CD4-positive, alpha-beta T cell treated with Interleukin-4 for 1 hour (primary cell): ENCODE measurements around the gene LRRC23.
"Not testable (repeated sequence)": the region's sequence is repeated elsewhere in the genome, so short reads cannot be mapped to it uniquely, and the experiment has no call there.

Source experiments
- DNase-seq, 2 donors: peaks; one replicate each; pipeline ENCODE4 v3.0.0-alpha.2; 2020 to 2022

LRRC23 gene

DNA sequence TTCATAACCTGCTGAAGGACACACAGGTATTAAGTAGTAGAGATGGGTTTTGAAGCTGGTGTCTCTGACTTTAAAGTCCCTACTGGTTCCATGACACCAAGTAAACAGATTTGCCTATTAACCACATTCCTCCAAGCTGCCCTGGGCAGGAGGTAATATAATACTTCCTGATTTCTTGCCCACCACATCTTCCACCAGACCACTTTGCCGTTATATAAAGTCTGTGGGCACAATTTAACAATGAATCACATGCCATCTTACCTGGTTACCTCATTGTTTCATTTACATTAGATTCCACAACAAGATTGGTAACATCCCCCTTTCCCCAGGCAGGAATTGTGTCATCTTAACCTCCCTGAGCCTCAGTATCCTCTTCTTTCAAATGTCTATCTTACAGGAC lies 900 bp upstream of the LRRC23 start:
- DNase-seq, result no peak

DNA sequence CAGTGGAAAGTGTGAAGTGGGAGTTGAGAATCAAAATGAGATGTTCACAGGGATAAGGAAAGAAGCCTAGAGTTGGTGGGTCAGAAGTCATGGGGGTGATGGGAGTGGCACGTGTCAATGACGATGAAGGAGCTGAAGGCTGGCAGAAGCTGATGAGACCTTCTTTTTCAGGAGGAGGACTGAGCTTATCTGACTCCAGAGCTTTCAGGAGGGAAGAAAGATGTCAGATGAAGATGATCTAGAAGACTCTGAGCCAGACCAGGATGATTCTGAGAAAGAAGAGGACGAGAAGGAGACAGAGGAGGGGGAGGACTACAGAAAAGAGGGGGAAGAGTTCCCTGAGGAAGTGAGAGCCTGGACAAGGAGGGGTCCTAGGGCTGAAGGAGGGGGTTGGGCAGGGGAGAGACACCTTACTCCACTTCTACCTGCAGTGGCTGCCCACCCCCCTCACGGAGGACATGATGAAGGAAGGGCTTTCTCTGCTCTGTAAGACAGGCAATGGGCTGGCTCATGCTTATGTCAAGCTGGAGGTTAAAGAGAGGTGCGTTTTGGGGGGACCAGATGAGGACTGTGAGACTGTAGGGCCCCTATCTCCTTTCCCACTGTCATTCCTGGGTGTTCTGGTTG lies 905 bp downstream of the LRRC23 start:
- DNase-seq, result no peak

DNA sequence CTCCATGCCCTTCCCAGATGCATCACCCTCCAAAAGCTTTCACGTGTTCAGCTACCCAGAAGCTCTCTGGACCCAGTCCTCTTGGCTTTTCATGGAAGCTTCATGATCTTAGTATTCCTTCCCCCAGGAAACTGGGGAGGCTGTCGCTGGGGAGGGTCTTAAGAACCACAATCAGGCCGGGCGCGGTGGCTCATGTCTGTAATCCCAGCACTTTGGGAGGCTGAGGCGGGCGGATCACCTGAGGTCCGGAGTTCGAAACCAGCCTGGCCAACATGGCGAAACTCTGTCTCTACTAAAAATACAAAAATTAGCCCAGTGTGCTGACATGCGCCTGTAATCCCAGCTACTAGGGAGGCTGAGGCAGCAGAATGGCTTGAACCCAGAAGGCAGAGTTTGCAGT lies 3.5 kb downstream of the LRRC23 start:
- DNase-seq, result not testable (repeated sequence)

DNA sequence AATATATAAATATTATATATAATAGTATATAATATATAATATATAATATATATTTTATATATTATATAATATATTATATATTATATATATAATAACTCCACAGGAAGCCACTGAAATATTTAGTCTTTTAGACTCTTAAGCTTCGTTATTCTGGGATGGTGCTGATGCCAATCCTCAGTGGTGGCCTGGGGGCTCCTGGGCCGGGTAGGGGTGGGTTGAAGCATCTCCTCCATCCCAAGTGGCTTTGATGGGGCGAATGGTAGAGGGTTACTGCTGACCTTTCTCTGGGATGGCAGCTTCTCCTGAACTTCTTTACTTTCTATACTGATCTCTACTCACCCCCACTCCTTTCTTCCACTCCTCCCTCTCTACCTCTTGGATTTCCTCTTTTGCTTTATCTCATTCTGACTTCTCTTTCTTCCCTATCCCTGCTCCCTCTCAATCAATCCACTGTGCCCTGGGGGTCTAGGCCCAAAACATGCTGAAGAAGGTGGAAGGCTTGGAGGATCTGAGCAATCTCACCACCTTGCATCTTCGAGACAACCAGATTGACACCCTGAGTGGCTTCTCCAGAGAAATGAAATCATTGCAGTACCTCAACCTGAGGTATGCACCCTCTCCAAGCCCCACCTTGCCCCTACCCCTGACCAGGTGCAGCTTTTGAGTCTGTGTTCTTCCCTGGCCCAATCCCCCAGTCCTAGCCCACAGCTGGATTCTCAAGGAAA lies 5.0 kb downstream of the LRRC23 start:
- no peak for DNase-seq

DNA sequence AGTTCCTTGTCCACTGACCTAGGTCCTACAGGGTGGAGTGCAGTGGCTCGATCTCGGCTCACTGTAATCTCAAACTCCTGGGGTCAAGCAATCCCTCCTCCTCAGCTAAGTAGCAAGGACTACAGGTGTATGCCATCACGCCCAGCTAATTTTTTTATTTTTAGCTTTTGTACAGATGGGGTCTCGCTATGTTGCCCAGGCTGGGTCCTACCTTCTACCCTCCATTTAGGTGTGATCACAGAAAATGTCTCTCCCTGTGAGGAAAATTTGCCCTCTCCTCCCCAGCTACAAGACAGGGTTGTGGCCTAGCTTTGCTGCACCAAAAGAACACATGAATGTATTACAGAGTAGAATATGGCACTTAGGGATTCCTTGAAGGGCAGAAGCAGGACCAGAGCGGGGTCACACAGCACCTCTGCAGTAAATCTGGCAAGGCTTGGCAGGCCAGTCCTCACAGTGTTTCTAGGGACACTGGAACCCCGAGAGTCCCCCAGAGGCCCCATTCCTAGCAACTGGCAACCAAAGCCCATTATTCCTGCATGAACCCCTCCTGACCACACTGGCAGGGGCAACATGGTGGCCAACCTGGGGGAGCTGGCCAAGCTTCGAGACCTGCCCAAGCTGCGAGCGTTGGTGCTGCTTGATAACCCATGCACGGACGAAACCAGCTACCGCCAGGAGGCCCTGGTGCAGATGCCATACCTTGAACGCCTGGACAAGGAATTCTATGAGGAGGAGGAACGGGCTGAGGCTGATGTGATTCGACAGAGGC lies 7.7 kb downstream of the LRRC23 start:
- no peak for DNase-seq

DNA sequence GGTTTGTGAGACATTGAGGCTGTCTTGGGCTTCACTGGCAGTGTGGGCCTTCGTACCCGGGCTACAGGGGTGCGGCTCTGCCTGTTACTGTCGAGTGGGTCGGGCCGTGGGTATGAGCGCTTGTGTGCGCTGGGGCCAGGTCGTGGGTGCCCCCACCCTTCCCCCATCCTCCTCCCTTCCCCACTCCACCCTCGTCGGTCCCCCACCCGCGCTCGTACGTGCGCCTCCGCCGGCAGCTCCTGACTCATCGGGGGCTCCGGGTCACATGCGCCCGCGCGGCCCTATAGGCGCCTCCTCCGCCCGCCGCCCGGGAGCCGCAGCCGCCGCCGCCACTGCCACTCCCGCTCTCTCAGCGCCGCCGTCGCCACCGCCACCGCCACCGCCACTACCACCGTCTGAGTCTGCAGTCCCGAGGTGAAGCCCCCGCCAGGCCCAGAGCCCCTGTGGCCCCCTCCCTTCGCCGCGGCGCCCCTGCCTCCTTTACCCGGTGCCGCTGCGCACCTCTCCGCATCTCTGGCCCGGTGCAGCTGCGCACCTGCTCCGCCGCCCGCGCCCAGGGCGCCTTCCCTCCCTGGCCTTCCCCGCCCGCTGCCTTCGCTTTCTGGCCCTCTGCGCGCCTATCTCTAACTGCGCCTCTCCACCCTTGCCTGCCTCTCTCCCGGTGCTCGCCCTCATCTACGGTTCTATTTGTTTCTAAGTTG lies 9.8 kb downstream of the LRRC23 start, which contains the start of gene ENO2:
Gene ENO2 (plus strand): TSS at position 335 of the 701 bp plus-strand sequence. CDS start 1,253 bp downstream, outside the sequence.
- DNase-seq, result peak; percentile 85 to 86

DNA sequence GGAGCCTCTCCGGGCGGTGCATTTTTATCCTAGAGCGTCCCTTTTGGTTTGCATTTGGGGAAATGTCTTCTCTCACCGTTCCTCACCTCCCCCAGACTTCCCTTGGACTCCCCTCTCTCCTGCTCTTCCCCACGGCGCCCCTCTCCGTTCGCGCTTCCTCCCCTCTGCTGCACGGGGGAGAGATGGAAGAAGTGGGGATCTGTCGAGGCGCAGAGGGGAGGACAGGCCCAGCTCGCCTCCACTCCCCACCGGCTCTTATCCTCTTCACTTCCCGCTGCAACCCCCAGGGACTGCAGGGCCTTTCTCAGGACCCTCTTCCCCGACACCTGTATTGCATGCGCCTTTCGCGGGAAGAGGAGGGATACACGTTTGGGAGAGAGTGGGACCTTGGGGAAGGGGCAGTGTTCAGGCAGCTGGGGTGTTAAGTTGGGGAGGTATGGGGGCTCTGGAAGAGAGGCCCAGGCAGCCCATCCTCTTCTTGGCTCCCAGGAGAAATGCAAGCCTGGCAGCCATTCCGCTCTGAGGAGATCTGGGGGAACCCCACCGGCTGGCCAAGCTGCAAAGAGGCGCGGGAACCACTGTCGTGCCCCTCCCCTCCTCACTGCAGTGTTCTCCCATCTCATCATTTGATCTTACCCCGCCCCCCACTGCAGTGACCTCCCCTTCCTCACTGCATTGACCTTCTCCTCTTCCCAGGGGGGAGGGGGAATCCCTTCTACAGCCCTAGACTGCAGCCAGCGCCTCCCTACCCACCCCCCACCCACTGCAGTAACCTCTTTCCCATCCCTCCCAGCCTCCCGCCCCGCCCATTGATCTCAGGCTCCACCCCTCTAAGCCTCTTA lies 10.5 kb downstream of the LRRC23 start:
- DNase-seq, result no peak

DNA sequence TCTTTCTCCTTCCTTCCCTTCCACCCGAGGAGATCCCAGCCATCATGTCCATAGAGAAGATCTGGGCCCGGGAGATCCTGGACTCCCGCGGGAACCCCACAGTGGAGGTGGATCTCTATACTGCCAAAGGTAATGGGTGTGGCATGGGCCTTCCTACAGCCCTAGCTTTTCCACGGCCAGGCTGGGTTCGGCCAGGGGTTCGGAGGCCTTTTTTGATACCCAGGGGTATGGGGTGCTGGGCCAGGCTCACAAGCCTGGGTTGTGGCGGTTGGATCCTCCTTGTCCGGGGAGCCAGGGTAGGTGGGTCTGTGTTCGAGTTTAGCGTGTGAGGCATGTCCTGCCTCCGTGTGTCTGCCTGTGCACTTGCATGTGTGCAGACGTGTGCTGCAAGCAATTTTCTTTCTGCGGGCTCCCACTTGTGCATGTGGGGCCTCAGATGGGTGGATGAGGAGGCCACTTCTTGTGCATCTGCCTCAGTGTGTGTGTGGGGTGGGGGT lies 11.2 kb downstream of the LRRC23 start:
- DNase-seq, result no peak

DNA sequence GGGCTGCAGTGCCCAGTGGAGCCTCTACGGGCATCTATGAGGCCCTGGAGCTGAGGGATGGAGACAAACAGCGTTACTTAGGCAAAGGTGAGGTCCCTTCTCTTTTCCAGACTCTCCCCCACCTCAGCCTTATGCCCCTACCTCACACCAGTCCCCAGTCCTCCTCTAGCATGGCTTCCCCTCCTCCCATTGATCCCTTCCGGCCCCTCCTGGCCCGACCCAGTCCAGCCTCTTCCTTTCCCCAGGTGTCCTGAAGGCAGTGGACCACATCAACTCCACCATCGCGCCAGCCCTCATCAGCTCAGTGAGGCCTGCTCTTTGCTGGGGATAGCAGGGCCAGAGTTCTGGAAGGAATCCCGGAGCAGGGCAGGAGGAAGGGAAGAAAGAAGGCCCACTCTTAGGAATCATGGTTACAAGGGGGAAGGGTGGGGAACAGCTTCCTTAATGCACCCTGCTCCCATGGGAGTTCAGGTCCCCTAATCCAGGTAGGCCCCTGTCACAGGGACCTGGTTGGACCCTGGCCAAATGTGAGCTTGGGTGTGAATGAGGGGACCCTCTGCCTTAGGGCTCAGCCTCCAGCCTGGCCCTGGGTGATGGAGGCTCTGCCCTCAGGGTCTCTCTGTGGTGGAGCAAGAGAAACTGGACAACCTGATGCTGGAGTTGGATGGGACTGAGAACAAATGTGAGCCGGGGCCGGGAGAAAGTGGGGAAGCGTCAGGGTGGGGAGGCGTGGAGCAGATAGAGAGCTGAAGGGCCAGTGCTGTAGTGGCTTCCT lies 12.0 kb downstream of the LRRC23 start:
- DNase-seq, result no peak

DNA sequence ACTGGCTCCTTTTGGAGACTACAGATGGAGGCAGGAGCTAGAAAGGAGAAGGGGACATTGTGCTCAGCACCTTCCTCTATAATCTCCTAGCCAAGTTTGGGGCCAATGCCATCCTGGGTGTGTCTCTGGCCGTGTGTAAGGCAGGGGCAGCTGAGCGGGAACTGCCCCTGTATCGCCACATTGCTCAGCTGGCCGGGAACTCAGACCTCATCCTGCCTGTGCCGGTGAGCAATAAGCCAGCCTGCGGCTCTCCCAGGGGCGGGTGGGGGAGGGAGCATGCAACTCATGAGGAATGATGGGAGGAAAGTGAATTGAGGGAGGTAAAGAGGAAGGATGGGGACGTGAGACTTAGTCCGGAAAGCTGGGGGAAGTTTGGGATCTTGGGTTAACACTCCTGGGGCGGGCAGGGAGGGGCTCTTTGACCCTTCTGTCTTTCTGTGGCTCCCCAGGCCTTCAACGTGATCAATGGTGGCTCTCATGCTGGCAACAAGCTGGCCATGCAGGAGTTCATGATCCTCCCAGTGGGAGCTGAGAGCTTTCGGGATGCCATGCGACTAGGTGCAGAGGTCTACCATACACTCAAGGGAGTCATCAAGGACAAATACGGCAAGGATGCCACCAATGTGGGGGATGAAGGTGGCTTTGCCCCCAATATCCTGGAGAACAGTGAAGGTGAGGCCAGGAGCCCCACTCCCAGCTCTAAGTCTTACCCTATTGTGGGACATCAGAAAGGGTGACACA lies 13.0 kb downstream of the LRRC23 start:
- DNase-seq, result no peak

DNA sequence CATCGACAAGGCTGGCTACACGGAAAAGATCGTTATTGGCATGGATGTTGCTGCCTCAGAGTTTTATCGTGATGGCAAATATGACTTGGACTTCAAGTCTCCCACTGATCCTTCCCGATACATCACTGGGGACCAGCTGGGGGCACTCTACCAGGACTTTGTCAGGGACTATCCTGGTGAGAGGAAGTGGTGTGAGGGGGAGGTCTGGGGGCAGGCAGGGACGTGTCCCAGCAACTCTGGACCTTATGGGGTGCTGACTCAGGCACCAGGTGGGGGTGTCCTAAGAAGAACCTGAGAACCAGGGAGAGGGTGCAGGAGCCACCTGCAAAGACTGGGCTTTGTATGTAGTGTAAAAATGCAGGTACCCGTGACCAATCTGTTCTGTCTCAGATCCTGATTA lies 15.0 kb downstream of the LRRC23 start:
- DNase-seq, result no peak

DNA sequence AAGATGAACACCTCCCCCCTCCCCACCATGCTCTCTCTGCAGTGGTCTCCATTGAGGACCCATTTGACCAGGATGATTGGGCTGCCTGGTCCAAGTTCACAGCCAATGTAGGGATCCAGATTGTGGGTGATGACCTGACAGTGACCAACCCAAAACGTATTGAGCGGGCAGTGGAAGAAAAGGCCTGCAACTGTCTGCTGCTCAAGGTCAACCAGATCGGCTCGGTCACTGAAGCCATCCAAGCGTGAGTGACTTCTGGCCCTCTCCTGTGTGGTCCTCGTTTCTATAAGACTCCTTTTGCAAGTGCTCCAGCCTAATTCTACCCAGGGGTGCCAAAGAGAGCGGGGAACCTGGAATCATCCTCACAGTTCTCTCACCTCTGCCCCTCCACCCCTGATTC lies 16.9 kb downstream of the LRRC23 start:
- DNase-seq, result no peak

DNA sequence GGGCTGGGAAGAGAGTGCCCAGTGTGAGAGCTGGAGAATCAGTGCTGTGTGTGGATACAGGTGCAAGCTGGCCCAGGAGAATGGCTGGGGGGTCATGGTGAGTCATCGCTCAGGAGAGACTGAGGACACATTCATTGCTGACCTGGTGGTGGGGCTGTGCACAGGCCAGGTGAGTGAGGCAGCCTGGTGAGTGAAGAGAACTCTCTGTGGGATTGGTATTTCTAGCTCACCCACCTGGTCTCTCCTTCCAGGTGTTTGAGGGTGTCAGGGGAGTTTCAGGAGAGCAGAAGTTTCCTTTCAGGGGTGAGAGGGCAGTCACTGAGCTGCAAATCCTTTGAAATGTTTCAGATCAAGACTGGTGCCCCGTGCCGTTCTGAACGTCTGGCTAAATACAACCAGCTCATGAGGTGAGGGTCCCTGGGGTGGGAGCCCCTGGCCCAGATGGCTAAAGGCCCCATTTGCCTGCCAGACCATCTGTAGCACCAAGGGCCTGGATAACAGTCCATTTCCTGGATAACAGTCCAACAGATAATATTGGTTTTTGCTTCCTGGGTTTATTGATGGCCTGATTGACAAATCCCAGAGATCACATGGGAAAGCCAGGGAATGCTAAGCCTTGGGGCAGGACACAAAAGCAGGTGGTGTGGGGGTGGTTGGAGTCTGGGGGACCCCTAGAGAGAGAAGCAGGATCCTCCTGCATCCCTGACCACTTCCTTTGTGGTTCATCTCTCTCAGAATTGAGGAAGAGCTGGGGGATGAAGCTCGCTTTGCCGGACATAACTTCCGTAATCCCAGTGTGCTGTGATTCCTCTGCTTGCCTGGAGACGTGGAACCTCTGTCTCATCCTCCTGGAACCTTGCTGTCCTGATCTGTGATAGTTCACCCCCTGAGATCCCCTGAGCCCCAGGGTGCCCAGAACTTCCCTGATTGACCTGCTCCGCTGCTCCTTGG lies 17.6 kb downstream of the LRRC23 start:
- DNase-seq, result no peak

DNA sequence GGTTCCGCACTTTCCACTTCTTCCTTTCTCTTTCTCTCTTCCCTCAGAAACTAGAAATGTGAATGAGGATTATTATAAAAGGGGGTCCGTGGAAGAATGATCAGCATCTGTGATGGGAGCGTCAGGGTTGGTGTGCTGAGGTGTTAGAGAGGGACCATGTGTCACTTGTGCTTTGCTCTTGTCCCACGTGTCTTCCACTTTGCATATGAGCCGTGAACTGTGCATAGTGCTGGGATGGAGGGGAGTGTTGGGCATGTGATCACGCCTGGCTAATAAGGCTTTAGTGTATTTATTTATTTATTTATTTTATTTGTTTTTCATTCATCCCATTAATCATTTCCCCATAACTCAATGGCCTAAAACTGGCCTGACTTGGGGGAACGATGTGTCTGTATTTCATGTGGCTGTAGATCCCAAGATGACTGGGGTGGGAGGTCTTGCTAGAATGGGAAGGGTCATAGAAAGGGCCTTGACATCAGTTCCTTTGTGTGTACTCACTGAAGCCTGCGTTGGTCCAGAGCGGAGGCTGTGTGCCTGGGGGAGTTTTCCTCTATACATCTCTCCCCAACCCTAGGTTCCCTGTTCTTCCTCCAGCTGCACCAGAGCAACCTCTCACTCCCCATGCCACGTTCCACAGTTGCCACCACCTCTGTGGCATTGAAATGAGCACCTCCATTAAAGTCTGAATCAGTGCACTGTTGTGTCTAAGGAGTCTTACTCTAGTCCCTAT lies 18.5 kb downstream of the LRRC23 start:
- DNase-seq, result no peak

DNA sequence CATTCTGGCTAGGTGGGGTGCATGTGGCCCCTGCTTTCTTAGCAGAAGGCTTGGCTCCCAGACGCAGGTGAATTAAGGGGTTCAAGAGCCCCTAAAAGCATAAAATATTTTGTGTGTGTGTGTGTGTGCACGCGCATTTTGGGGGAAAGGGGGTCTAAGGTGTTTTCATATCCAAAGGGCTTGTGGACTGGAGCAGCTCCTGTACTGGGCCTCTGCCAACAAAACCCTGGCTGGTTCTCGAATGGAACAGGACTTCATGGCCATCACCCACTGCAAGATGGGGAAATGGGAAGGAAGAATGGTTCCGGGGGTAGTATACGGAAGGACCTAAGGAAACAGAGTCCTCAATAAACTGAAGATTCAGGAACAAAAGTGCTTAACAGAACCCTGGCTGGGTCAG lies 19.2 kb downstream of the LRRC23 start:
- no peak for DNase-seq

DNA sequence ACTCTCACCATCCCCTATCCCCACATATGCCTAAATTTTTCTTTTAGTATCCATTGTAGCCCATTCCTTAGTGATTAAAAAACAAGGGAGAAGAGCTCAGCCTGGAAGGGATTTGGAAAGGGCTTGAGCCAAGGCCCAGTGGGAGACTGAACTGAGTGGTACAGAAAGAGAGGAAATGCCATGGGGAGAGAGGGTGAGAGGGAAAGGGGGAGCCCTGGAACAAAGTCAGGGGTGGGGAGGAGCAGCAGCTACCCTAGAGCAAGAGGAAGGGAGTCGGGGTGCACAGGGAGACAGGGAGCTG lies 20.6 kb downstream of the LRRC23 start:
- no peak for DNase-seq

DNA sequence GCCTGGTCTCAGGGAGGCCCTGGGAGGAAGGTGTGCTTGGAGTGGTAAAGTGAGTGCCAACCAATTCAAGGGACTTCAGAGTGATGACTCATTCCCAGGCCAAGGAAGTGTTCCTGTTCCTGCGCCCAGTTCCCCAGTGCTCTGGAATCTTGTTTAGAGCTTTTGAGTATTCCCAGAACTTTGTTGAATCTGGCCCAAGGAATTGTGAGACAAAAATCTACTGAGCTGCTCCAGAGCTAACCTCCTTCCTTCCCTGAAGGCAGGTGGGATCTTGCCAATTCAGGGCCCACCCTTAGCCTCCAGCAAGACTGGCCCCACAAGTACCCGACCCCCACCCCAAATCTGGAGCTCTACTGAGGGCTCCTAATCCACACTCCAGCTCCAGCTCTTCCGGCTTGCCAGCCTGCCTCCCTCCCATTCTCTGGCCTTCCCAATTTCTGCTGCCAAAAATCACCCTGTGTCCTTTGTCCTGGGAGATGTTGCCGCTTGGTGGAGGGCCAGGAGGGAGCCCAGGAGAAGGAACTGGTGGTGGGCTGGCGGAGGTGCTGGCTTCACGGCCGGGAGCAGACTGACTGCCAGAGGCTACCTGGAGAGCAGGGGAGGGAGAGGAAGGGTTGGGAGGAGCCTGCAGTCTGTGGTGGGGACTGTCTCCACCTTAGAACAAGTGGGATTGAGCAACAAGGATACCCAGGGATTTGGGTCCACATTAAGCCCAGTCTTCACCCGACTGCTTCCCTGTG lies 21.1 kb downstream of the LRRC23 start:
- no peak for DNase-seq

DNA sequence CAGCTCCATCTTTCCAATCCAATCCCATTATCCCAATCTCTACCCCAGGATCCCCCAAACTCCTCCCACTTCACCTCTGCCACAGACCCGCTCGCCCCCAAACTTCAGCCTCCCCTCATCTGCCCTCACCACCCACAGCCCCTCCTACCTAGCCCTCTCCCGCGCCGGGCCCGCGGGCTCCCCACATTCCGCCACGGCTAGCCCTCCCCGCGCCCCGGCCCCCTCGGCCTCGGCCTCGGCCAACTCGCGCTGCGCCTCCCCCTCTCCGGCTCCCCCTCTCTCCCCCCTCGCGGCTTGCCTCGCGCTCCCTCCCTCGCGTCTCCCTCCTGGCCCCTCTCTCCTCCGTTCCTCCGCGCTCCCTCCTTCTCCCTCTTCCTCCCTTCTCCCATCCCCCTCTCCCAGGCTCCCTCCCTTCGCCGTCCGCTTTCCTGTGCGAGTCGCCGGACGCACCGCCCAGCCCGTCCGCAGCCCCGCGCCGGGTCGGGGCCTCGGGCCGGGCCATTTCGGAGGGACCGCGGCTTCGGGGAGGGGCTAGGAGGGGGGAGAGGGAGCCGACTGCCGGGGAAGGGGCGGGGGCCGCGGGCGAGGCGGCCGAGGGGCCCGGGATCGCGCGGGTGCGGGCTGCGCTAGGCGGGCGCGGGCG lies 22.9 kb downstream of the LRRC23 start, which contains the start of gene ATN1:
Gene ATN1 (plus strand): TSS at position 581 of the 643 bp plus-strand sequence. CDS start 6,043 bp downstream, outside the sequence.
- DNase-seq, result peak; percentile 27 to 53
